IMR-90 (cell line): ENCODE results near the gene NUP37. TPM values are rescaled to one million over a fixed set of nuclear protein-coding genes. Genes with fewer than 3 reads are reported as not detected.

Source experiments
- ATAC-seq: fragments of 200-7000 bp; cut with Tn5 transposase; 2 replicates; pipeline ENCODE4 v1.9.1; 2020; ENCODE audit warnings: low read depth, mild to moderate bottlenecking, moderate library complexity
- BruUV-seq: library from RNA; stranded (reverse); fragments of 400-500 nt; replicated peaks from 2 replicates; lab custom pipeline; 2021; lab: Mats Ljungman, UMichigan
- CTCF ChIA-PET: fragments of 300-600 bp; formaldehyde crosslinking; extraction: SDS; loops from one replicate; lab custom pipeline; 2021; ENCODE audit warnings: antibody characterized with exemption; lab: Yijun Ruan, JAX
- POLR2A ChIA-PET: fragments of 300-600 bp; sonication (Branson Sonifier 250); formaldehyde crosslinking; loops from one replicate; lab custom pipeline; 2022; ENCODE audit warnings: antibody characterized with exemption; ENCODE audit not compliant: unreplicated experiment; lab: Charles Lee
- DNase-seq: peaks from one replicate; pipeline ENCODE4 v3.0.0; 2013
- H2AFZ ChIP-seq: replicated peaks from 2 replicates; pipeline ENCODE3; 2013; ENCODE audit warnings: low read length, mild to moderate bottlenecking; ENCODE audit not compliant: poor library complexity
- H2AK5ac ChIP-seq: 2 replicates; pipeline ENCODE4 v1.6.1; 2013; ENCODE audit warnings: low read depth, low read length, inconsistent platforms
- H2AK9ac ChIP-seq: replicated peaks from 2 replicates; pipeline ENCODE3; 2013; ENCODE audit warnings: mild to moderate bottlenecking, low read depth, low read length, moderate library complexity; ENCODE audit not compliant: poor library complexity
- H2BK120ac ChIP-seq: 2 replicates; pipeline ENCODE4 v1.6.1; 2013; ENCODE audit warnings: low read depth, low read length, inconsistent platforms
- H2BK15ac ChIP-seq: 3 replicates; pipeline ENCODE4 v1.6.1; 2013; ENCODE audit warnings: low read depth, low read length, inconsistent platforms
- H2BK20ac ChIP-seq: 2 replicates; pipeline ENCODE4 v1.6.1; 2013; ENCODE audit warnings: low read depth, mild to moderate bottlenecking, inconsistent platforms, low read length, moderate library complexity
- H2BK5ac ChIP-seq: 2 replicates; pipeline ENCODE4 v1.6.1; 2013; ENCODE audit warnings: mild to moderate bottlenecking, low read depth, low read length, inconsistent platforms; ENCODE audit not compliant: poor library complexity, severe bottlenecking
- H3K14ac ChIP-seq: replicated peaks from 2 replicates; pipeline ENCODE4 v1.6.1; 2013; ENCODE audit warnings: low read depth, low read length, inconsistent platforms
- H3K18ac ChIP-seq: 2 replicates; pipeline ENCODE4 v1.6.1; 2013; ENCODE audit warnings: low read depth, low read length, control low read depth
- H3K23ac ChIP-seq: 2 replicates; pipeline ENCODE4 v1.6.1; 2013; ENCODE audit warnings: low read depth, low read length, inconsistent platforms
- H3K27ac ChIP-seq: 2 replicates; pipeline ENCODE4 v1.5.1; 2013; ENCODE audit warnings: mild to moderate bottlenecking, control low read depth, low read length; ENCODE audit not compliant: insufficient read depth
- H3K27me3 ChIP-seq: 2 replicates; pipeline ENCODE4 v1.6.1; 2013; ENCODE audit warnings: low read length; ENCODE audit not compliant: control insufficient read depth, insufficient read depth
- H3K36me3 ChIP-seq: 2 replicates; pipeline ENCODE4 v1.6.1; 2013; ENCODE audit warnings: low read length, mixed read lengths; ENCODE audit not compliant: control insufficient read depth, insufficient read depth
- H3K4ac ChIP-seq: 2 replicates; pipeline ENCODE4 v1.6.1; 2013; ENCODE audit warnings: low read depth, low read length, inconsistent platforms
- H3K4me1 ChIP-seq: 2 replicates; pipeline ENCODE4 v1.6.1; 2013; ENCODE audit warnings: low read length, mixed read lengths; ENCODE audit not compliant: control insufficient read depth, insufficient read depth
- H3K4me2 ChIP-seq: 2 replicates; pipeline ENCODE4 v1.6.1; 2013; ENCODE audit warnings: low read depth, mild to moderate bottlenecking, control low read depth, low read length, moderate library complexity
- H3K4me3 ChIP-seq: 2 replicates; pipeline ENCODE4 v1.5.1; 2013; ENCODE audit warnings: low read depth, mild to moderate bottlenecking, control low read depth, low read length, moderate library complexity; ENCODE audit not compliant: insufficient read depth
- H3K56ac ChIP-seq: 2 replicates; pipeline ENCODE4 v1.6.1; 2013; ENCODE audit warnings: low read length, inconsistent platforms; ENCODE audit not compliant: insufficient read depth; ENCODE audit errors: extremely low read depth
- H3K79me1 ChIP-seq, 2 experiments: 2 replicates each; pipeline ENCODE4 v1.6.1; 2013; ENCODE audit warnings: low read length in 2 of 2, inconsistent platforms in 1 of 2, low read depth in 1 of 2
- H3K9ac ChIP-seq: 2 replicates; pipeline ENCODE4 v1.6.1; 2013; ENCODE audit warnings: low read depth, low read length, control low read depth
- H3K9me1 ChIP-seq: 2 replicates; pipeline ENCODE4 v1.6.1; 2013; ENCODE audit warnings: low read length, inconsistent platforms; ENCODE audit not compliant: insufficient read depth
- H3K9me3 ChIP-seq: 2 replicates; pipeline ENCODE4 v1.6.1; 2013; ENCODE audit warnings: low read length; ENCODE audit not compliant: control insufficient read depth, insufficient read depth
- H4K20me1 ChIP-seq: 2 replicates; pipeline ENCODE4 v1.6.1; 2013; ENCODE audit warnings: low read length, inconsistent platforms; ENCODE audit not compliant: insufficient read depth
- H4K5ac ChIP-seq: 2 replicates; pipeline ENCODE4 v1.6.1; 2013; ENCODE audit warnings: mild to moderate bottlenecking, low read depth, low read length, control low read depth
- H4K8ac ChIP-seq, 2 experiments: 2 replicates each; pipeline ENCODE4 v1.6.1; 2013; ENCODE audit warnings: low read depth in 2 of 2, low read length in 2 of 2, control low read depth in 1 of 2, inconsistent platforms in 1 of 2
- H4K91ac ChIP-seq: 2 replicates; pipeline ENCODE4 v1.6.1; 2013; ENCODE audit warnings: low read depth, low read length, inconsistent platforms; ENCODE audit not compliant: insufficient read depth
- BHLHE40 ChIP-seq: fragments of 150-350 bp; IDR thresholded peaks from 2 replicates; pipeline ENCODE4 v1.6.1; 2016; ENCODE audit warnings: mild to moderate bottlenecking, low read depth, low read length
- CEBPB ChIP-seq: IDR thresholded peaks from 2 replicates; pipeline ENCODE4 v1.6.1; 2012; ENCODE audit warnings: low read depth, low read length, improper control_type of control experiment
- CHD1 ChIP-seq: IDR thresholded peaks from 2 replicates; pipeline ENCODE4 v1.6.1; 2012; ENCODE audit warnings: low read depth, low read length, improper control_type of control experiment
- ELK1 ChIP-seq: fragments of 150-350 bp; IDR thresholded peaks from 2 replicates; pipeline ENCODE4 v1.6.1; 2016; ENCODE audit warnings: low read depth, mild to moderate bottlenecking, low read length, moderate library complexity, borderline replicate concordance
- FOS ChIP-seq: fragments of 150-350 bp; IDR thresholded peaks from 2 replicates; pipeline ENCODE4 v1.6.1; 2016; ENCODE audit warnings: low read depth, low read length
- MAFK ChIP-seq: IDR thresholded peaks from 2 replicates; pipeline ENCODE4 v1.6.1; 2012; ENCODE audit warnings: low read depth, low read length, improper control_type of control experiment
- MAZ ChIP-seq: IDR thresholded peaks from 2 replicates; pipeline ENCODE4 v1.6.1; 2012; ENCODE audit warnings: low read depth, mild to moderate bottlenecking, low read length, improper control_type of control experiment, moderate library complexity, borderline replicate concordance
- MXI1 ChIP-seq: IDR thresholded peaks from 2 replicates; pipeline ENCODE4 v1.6.1; 2012; ENCODE audit warnings: low read depth, mild to moderate bottlenecking, low read length, moderate library complexity, borderline replicate concordance
- NFE2L2 ChIP-seq: fragments of 150-350 bp; IDR thresholded peaks from 2 replicates; pipeline ENCODE4 v1.6.1; 2016; ENCODE audit warnings: low read depth, mild to moderate bottlenecking, low read length
- POLR2A ChIP-seq: IDR thresholded peaks from 2 replicates; pipeline ENCODE4 v1.6.1; 2012; ENCODE audit warnings: mild to moderate bottlenecking, low read depth, low read length
- RAD21 ChIP-seq: IDR thresholded peaks from 2 replicates; pipeline ENCODE4 v1.6.1; 2012; ENCODE audit warnings: low read length, improper control_type of control experiment
- RCOR1 ChIP-seq: IDR thresholded peaks from 2 replicates; pipeline ENCODE4 v1.6.1; 2012; ENCODE audit warnings: mild to moderate bottlenecking, low read length, improper control_type of control experiment; ENCODE audit not compliant: insufficient replicate concordance
- RFX5 ChIP-seq: IDR thresholded peaks from 2 replicates; pipeline ENCODE4 v1.8.0; 2012; ENCODE audit warnings: low read depth, mild to moderate bottlenecking, low read length, moderate library complexity
- SMC3 ChIP-seq: fragments of 150-350 bp; IDR thresholded peaks from 2 replicates; pipeline ENCODE4 v1.6.1; 2016; ENCODE audit warnings: low read depth, mild to moderate bottlenecking, antibody characterized with exemption, low read length, moderate library complexity
- USF2 ChIP-seq: fragments of 150-350 bp; IDR thresholded peaks from 2 replicates; pipeline ENCODE4 v1.6.1; 2017; ENCODE audit warnings: mild to moderate bottlenecking, antibody characterized with exemption, low read length, low read depth
- WGBS, 2 experiments: methylation state at CpG; one replicate each; pipeline versions ENCODE4 v1.1.5 to v1.1.7; 2013; ENCODE audit warnings: missing lambda C conversion rate in 2 of 2; ENCODE audit not compliant: insufficient read length in 1 of 2; ENCODE audit errors: extremely low coverage in 2 of 2; 5-methylcytosine and 5-hydroxymethylcytosine counted together
- dilution Hi-C: fragments of 300-500 bp; cut with HindIII; formaldehyde crosslinking; loops from one replicate; pipeline ENCODE4 v1.14.3; 2018; ENCODE audit warnings: low sequenced_read_pairs; ENCODE audit not compliant: unreplicated experiment
- in situ Hi-C: fragments of 300-500 bp; cut with MboI; formaldehyde crosslinking; loops from 3 replicates; pipeline ENCODE4 v1.14.3; 2019; ENCODE audit warnings: low sequenced_read_pairs, inconsistent platforms, mixed read lengths
- intact Hi-C: fragments of 100-400 bp; cut with micrococcal nuclease; formaldehyde crosslinking; loops from 2 replicates; pipeline ENCODE4 v1.10.0; 2022
- polyA plus RNA-seq, 3 experiments: library from polyadenylated mRNA; depleted of rRNA; stranded (reverse); fragments of >200 nt; gene quantifications; 2 replicates each; pipeline ENCODE4 v1.2.3, GENCODE V29; 2012; ENCODE audit warnings: low replicate concordance in 1 of 3
- total RNA-seq: library from RNA; depleted of rRNA; stranded (reverse); fragments of >200 nt; gene quantifications from 2 replicates; pipeline ENCODE4 v1.2.3, GENCODE V29; 2012
- TF ChIP-seq, protein P1 (sequence below): conservative IDR thresholded peaks from 2 replicates; pipeline ENCODE4 v1.5.1; 2012; ENCODE audit warnings: mild to moderate bottlenecking, low read depth, low read length, improper control_type of control experiment

The NUP37 gene
- total and polyA plus RNA-seq, 2 of the 4 experiments (the other 2 are of a cell fraction) = 41.1 to 55.0 TPM

GRCh38 chr12:102080842-102081241 lies 39.1 kb downstream of the NUP37 start:
- no peaks in the 10 kb centered on the region; a peak in 1 of 4 replicates for H3K79me1 ChIP-seq
- no peak overlapping the region for H4K8ac ChIP-seq
- H3K9me1 ChIP-seq = peaks cover 3% of the 10 kb centered on the region; the same call in 1 of the 2 replicates
- no peak overlapping the region for H2AFZ ChIP-seq
- no peak overlapping the region for H3K4me3 ChIP-seq
- H3K4me1 ChIP-seq = no peaks in the 10 kb centered on the region
- no peak for TF ChIP-seq FOS
- TF ChIP-seq NFE2L2 = no peak
- no peak for TF ChIP-seq BHLHE40
- no peak for TF ChIP-seq USF2
- no peak for TF ChIP-seq MAFK
- TF ChIP-seq SMC3 = no peak
- no peak for TF ChIP-seq CEBPB
- no peak for TF ChIP-seq CHD1
- TF ChIP-seq RCOR1 = no peak
- no peak for TF ChIP-seq ELK1
- TF ChIP-seq MXI1 = no peak
- TF ChIP-seq, protein P1, sequence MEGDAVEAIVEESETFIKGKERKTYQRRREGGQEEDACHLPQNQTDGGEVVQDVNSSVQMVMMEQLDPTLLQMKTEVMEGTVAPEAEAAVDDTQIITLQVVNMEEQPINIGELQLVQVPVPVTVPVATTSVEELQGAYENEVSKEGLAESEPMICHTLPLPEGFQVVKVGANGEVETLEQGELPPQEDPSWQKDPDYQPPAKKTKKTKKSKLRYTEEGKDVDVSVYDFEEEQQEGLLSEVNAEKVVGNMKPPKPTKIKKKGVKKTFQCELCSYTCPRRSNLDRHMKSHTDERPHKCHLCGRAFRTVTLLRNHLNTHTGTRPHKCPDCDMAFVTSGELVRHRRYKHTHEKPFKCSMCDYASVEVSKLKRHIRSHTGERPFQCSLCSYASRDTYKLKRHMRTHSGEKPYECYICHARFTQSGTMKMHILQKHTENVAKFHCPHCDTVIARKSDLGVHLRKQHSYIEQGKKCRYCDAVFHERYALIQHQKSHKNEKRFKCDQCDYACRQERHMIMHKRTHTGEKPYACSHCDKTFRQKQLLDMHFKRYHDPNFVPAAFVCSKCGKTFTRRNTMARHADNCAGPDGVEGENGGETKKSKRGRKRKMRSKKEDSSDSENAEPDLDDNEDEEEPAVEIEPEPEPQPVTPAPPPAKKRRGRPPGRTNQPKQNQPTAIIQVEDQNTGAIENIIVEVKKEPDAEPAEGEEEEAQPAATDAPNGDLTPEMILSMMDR = no peak
- no peak for TF ChIP-seq RAD21
- no peak for TF ChIP-seq MAZ
- no peak for TF ChIP-seq POLR2A
- no peak for TF ChIP-seq RFX5
- no peak overlapping the region for H2BK20ac ChIP-seq
- H3K14ac ChIP-seq = no peak overlapping the region
- no peak overlapping the region for H2BK5ac ChIP-seq
- H3K36me3 ChIP-seq = peaks cover 18% of the 10 kb centered on the region
- no peaks in the 10 kb centered on the region for H3K9me3 ChIP-seq
- H3K27ac ChIP-seq = no peak overlapping the region
- H3K9ac ChIP-seq = no peak overlapping the region
- no peak for ATAC-seq
- no peak overlapping the region for H3K4ac ChIP-seq
- no peak overlapping the region for H3K56ac ChIP-seq
- H2BK15ac ChIP-seq = no peak overlapping the region
- 92% methylated on average over 2 of the region's 4 CpGs; no CpG with 5 or more reads in 1 of the 2 experiments for WGBS, 2 experiments
- H3K23ac ChIP-seq = no peak overlapping the region
- no TSS peak for BruUV-seq
- no peak overlapping the region for H3K18ac ChIP-seq
- POLR2A ChIA-PET = no interaction called here
- no peak overlapping the region for H3K4me2 ChIP-seq
- no peak overlapping the region for H2AK5ac ChIP-seq
- H3K27me3 ChIP-seq = no peaks in the 10 kb centered on the region
- dilution Hi-C loops = no loop called here
- no peak for DNase-seq
- no peak overlapping the region for H4K5ac ChIP-seq
- no peak overlapping the region for H2BK120ac ChIP-seq
- H2AK9ac ChIP-seq = no peak overlapping the region
- CTCF ChIA-PET = no interaction called here
- in situ Hi-C loops = no loop called here
- intact Hi-C loops = no loop called here
- no peak overlapping the region for H4K91ac ChIP-seq
- no peaks in the 10 kb centered on the region for H4K20me1 ChIP-seq
